DMS153 (cell line): ENCODE results near the gene FCRL6.

Experiments
- DNase-seq: peaks from one replicate; lab custom pipeline; 2025; lab: John Stamatoyannopoulos, UW

The FCRL6 gene, protein sequence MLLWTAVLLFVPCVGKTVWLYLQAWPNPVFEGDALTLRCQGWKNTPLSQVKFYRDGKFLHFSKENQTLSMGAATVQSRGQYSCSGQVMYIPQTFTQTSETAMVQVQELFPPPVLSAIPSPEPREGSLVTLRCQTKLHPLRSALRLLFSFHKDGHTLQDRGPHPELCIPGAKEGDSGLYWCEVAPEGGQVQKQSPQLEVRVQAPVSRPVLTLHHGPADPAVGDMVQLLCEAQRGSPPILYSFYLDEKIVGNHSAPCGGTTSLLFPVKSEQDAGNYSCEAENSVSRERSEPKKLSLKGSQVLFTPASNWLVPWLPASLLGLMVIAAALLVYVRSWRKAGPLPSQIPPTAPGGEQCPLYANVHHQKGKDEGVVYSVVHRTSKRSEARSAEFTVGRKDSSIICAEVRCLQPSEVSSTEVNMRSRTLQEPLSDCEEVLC

DNA sequence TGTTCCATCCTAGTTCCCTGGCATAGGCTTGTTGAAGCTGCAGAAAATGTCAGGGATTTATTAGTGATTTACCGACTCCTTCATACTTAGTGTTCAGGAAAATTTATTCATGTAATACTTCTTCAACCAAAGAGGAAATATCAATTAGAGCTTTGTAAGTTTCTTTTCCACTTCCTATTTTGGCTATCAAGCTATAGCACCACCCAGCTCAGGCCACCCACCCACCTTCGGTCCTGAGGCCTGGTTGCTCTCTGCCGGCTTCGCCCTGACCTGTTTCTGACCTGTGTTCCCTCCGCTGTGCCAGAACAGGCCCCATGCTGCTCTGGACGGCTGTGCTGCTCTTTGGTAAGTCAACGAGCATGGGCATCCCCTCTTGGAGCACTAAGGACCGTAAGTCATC lies at the start of gene FCRL6:
FCRL6 (plus strand) TSS at position 250 of the 400 bp plus-strand sequence; CDS start at position 315, 65 bp downstream.
- no peak for DNase-seq

GRCh38 chr1:159753386-159753785 lies 48.8 kb upstream of the FCRL6 start:
- no peak for DNase-seq

- no peak for DNase-seq
Measured at GRCh38 chr1:159755451-159756007, 46.6 kb upstream of the FCRL6 start.

DNA sequence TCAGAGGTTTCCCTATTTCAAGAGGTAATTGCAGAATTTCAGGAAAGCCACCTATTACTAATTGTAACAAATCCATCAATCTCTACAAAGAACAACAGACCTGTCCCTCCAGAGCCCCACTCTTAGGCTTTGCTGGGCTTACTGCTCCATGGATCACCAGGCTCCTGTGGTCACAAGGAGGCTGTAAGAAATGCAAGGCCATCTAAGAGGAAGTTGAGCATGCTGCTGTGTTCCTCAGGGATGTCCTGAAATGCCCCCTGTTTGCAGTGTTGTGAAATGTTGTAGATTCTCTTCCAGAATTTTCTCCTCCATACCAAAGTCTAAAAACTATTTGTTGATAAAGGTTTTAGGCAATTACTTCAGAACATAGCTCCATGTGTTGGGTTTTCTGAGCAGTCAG lies 45.8 kb upstream of the FCRL6 start:
- DNase-seq: no peak

DNA sequence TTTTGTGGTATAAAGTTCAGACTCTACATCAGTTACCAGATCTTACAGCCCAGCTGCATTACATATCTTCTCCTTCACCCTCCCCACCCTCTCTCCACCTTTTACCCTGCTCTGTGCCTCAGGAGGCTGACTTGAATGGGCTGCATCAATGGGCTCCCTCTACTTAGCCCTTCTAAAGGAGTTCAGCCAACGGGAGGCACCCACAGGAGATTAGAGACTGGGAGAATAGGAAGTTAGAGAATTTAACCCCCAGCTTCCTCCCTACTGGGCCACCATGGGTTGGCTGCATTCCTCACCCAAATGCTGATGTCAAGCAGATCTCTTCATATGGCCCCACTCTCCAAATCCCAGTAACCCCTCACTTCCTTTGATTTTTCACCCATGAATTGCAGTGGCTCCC lies 38.5 kb upstream of the FCRL6 start:
- DNase-seq: no peak

- DNase-seq: no peak
Measured at GRCh38 chr1:159765806-159766205, 36.4 kb upstream of the FCRL6 start.

DNA sequence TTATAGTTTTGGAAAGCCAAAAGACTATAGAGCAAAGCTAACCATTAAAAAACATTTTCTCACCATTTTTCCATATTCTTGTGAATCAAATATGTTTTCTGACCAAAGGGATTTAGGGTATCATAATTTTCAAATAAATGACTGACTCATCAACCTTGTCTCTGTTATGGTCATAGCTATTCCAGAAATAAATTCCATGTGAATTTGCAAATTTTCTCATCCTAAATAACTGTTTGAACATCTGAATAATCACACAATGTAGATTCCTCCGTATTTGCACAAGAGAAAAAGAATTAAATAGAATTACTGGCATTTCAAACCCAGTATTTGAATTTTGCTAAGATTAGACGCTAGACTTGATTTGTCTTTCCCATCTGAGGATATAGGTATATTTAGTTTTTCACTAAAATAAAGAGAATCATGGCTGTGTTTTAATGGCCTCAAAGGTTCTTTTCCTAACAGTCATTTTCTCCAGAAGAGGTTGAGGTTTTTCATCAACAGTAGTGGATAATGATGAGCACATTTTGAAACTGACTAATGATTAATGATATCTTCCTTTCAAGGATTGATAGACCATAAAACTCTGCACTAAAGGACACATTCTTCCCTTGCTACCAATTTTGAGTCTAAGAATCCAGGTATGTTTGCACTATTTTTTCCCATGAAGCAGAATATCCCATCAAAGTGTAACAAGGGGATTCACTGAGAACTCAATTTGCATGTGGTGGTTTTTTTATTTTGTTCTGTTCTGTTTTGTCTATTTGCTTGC lies 30.8 kb upstream of the FCRL6 start:
- DNase-seq: no peak

- no peak for DNase-seq
Measured at GRCh38 chr1:159774465-159774864, 27.7 kb upstream of the FCRL6 start.

DNA sequence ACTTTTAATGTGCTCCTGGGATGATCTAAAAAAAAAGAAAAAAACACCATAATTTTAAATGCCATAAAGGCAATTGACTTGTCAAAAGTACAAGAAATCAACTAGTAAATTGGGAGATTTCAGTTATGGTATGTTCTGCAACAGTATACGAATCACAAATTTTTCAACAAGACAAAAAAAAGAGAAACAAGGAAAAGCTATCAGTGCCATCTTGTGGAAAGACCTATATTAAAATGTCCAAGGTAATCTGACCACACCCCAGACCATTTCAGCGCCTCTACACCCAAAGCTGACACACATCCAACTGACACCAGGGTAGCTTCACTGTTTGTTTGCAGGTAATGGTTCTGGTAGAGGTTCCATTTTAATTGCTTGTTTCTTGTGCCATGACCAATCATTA lies 26.4 kb upstream of the FCRL6 start:
- DNase-seq: no peak

DNA sequence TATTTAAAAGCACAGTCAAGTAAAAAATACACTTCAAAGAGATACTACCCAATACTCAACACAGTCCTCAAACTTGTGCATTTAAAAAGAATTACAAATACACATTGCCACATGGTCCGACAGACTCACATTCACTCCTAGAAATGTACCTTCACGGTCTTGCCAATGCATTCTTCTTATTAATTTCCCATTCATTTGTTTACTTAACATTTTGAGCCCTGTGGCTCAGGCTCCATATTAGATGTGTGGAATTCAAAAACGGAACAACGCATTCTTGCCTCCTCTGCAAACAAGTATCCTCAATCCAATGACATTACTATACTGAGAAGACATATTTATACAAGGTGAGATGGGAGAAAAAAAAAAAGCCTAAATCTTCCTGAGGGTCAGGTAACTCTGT lies 23.9 kb upstream of the FCRL6 start:
- no peak for DNase-seq

DNA sequence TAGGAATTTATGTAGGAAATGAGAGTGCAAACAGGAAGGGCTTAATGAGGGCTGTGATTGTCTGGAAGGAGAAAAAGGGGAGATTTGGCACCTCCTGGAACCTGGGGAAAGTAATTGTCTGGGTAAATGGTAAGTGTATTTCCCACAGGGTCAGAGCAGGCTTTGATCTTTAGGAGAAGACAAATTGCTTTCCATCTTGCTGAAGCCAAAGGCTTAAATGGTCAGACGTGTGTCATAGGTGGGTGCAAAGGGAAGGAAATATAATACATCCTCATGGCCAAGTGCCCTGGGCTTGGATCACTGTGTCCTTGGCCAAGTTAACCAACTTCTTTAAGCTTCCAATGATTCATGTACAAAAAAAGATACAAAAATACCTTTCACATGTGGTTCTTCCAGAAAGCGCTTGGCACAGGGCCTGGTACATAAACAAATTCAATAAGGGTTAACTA lies 22.7 kb upstream of the FCRL6 start:
- no peak for DNase-seq

GRCh38 chr1:159780583-159781582 lies 21.3 kb upstream of the FCRL6 start, which contains the start of gene DUSP23:
Gene DUSP23 (plus strand): TSS chr1:159780962. CDS start chr1:159781101, 139 bp downstream.
- peak; percentile 99 for DNase-seq

- DNase-seq: no peak
Measured at GRCh38 chr1:159781992-159782391, 20.2 kb upstream of the FCRL6 start.

- DNase-seq: no peak
Measured at GRCh38 chr1:159783724-159784123, 18.4 kb upstream of the FCRL6 start.

- DNase-seq: no peak
Measured at GRCh38 chr1:159786465-159786864, 15.7 kb upstream of the FCRL6 start.

DNA sequence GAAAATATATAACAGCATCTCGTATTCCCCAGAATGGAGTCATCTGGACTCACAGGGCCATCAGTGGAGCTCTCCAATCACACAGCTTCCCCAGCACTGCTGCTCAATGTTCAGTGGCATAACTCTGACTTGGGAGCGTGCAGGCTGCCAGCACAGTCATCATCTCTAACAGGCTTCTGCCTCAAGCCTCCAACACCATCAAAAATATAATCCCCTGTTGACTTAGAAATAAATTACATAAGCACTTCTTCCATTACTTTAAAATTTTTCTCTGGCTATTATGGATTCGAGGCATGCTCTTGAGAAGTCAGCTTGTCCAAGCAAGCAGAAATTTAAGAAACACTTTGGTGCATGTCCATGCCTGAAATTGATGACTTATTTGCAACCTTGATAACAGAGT lies 15.2 kb upstream of the FCRL6 start:
- DNase-seq: no peak

GRCh38 chr1:159790237-159790917 lies 11.8 kb upstream of the FCRL6 start:
- DNase-seq: no peak

DNA sequence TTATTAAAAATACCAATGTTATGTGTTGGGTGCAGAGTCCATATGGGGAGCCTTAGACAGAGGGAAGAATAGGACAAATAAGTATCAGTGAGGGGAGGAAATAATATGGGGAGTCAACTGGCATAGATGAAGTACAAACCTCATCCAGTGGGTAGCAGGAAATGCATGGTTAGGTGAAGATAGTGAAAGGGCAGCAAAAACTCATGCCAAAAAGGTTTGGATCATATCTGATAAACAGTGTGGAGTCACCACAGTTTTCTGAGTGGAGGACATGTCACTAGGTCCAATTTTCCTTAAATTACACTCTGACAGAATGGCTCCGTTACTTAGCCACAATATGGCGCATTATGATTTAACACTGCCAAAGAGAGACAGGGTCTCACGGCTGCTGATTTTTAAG lies 11.1 kb upstream of the FCRL6 start:
- DNase-seq: no peak

- no peak for DNase-seq
Measured at GRCh38 chr1:159791461-159791860, 10.7 kb upstream of the FCRL6 start.

GRCh38 chr1:159795534-159795933 lies 6.6 kb upstream of the FCRL6 start:
- DNase-seq: no peak

- peak; percentile 93 for DNase-seq
Measured at GRCh38 chr1:159798893-159799292, 3.3 kb upstream of the FCRL6 start.
